GM20000 (cell line): ENCODE data around the gene CACNA1B.
A peak's percentile ranks its signal among the peaks of the same experiment; 100 is the strongest.

ENCODE experiments used
- DNase-seq: peaks from one replicate; pipeline ENCODE4 v3.0.0; 2012; ENCODE audit warnings: low spot score
- TF ChIP-seq, protein P1 (sequence below): IDR thresholded peaks from 2 replicates; pipeline ENCODE4 v1.5.1; 2012; ENCODE audit warnings: mild to moderate bottlenecking, control low read depth; ENCODE audit errors: extremely low read depth, missing control alignments

The CACNA1B gene

DNA sequence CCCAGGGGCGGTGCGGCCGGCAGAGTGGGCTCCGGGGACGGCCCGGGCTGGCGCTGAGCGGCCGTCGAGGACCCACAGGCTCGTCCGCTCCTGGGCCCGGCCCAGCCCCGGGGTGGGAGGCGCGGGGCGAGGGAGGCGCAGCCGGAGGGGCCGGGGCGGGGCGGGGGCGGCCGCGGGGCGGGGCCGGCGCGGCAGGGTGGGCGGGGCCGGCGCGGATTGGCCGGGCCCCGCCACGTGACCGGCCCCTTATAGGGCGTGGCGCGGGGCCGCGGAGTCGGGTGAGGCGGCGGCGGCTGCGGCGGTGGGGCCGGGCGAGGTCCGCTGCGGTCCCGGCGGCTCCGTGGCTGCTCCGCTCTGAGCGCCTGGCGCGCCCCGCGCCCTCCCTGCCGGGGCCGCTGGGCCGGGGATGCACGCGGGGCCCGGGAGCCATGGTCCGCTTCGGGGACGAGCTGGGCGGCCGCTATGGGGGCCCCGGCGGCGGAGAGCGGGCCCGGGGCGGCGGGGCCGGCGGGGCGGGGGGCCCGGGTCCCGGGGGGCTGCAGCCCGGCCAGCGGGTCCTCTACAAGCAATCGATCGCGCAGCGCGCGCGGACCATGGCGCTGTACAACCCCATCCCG is at the start of gene CACNA1B:
TSS of gene CACNA1B (plus strand) at position 277 of the 617 bp plus-strand sequence. CDS start at position 429, 152 bp downstream.
- peak; percentile 49 for DNase-seq

DNA sequence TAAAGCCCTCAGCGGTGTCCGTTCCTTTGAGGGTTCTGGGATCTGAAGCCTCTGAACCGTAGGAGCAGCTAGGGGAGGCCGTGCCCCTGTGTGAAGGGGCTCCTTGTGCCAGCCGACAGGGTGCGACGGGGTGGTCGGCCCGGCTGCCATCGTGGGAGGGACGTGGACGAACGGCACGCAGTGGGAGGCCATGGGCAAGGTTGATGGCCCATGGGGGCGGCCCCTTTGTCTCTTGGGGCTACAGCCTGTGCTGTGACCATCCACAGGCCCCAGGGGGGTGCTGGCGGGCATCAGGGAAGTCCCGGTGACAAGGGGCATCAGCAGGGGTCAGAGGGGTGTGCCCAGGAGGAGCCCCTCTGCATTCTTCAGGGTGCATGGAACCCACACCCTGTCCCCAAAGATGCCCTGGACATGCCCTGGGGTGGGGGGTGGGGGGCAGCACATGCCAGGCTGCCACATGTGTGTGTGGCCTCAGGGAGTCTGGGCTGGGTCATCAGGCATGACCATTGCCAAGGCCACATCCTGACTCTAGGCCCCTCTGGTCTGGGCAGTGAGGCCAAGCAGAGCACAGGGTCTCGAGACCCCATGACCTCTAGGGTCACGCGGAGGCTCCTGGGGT is 49.6 kb upstream of the CACNA1B start:
- TF ChIP-seq, protein P1, sequence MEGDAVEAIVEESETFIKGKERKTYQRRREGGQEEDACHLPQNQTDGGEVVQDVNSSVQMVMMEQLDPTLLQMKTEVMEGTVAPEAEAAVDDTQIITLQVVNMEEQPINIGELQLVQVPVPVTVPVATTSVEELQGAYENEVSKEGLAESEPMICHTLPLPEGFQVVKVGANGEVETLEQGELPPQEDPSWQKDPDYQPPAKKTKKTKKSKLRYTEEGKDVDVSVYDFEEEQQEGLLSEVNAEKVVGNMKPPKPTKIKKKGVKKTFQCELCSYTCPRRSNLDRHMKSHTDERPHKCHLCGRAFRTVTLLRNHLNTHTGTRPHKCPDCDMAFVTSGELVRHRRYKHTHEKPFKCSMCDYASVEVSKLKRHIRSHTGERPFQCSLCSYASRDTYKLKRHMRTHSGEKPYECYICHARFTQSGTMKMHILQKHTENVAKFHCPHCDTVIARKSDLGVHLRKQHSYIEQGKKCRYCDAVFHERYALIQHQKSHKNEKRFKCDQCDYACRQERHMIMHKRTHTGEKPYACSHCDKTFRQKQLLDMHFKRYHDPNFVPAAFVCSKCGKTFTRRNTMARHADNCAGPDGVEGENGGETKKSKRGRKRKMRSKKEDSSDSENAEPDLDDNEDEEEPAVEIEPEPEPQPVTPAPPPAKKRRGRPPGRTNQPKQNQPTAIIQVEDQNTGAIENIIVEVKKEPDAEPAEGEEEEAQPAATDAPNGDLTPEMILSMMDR: no peak
- no peak for DNase-seq

DNA sequence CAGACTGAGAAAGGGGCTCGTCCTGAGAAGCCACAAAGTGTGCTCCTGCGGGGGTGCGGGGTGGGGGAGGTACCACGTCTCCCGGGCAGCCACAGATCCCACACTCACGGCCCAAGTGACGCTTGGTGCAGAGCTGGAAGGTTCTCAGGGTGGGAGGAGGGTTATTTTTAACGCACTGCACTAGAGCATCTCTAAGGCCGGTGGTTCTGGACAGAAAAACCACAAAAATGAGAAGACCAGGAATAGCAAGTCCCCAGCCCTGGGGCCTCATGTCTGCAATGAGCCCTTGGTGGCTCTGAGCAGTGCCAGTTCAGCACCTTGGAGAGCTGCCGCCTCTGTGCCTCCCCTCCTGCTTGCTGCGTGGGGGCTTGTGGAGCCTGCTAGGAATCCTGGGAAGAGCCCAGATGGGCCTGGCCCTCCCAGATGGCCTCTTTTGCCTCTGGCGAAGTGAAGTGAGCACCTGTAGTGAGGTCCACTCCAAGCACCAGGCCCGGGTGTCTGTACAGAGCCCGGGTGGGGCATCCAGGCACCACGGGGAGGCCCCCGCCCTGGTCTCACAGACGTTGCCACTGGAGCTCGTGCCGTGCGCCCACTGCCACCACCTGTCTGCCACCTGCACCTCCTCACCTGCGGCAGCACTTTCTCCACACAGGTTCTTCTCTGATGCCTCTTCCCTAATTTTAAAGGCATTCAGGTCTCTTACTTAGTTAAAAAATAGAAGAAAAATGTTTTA is 48.9 kb upstream of the CACNA1B start:
- DNase-seq: no peak
- TF ChIP-seq, protein P1: no peak

DNA sequence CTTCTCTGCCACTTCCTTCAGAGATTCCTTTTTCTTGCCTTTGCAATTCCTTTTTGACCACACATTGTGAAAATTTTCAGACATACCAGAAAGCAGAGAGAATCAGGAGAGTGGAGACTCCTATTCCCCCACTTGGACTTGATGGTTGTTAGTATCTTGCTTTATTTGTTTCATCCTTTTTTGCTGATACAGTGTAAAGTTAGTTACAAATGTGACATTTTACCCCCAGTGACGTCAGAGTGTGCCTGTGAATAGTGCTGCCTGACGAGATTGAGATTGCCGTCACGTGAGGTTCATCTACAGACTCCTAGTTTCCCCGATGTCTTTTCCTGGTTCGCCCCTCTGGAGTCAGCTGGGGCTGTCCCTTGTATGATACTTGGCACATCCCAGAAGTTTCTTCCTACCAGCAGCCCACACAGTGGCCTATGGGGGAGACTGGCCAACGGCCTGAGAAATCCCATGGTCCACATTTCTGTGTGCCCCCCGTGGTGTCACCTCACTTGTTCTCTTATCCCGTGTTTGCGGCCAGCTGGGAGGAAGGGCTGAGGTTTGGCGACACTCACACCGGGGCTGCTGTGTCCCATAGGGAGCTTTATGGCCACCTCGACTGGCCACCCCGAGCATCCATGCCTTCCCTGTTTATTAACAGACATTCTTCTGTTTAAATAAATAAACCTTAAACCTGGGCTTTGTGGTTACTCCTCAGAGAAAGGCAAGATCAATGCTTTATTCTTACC is 48.2 kb upstream of the CACNA1B start:
- TF ChIP-seq, protein P1: no peak
- no peak for DNase-seq

DNA sequence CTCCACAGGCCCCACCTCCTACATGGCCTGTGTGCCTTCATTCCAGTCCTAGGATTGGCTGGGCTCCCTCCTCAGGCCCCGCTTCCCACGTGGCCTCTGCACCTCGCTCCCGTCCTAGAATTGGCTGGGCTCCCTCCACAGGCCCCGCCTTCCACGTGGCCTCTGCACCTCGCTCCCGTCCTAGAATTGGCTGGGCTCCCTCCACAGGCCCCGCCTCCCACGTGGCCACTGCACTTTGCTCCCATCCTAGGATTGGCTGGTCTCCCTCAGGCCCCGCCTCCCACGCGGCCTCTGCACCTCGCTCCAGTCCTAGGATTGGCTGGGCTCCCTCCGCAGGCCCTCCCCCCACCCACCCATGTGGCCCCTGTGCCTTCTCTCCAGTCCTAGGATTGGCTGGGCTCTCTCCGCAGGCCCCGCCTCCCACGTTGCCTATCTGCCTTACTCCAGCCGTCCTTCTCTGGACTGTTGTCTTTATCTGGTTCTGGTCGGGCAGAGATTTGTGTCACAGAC is 45.3 kb upstream of the CACNA1B start:
- TF ChIP-seq, protein P1: no peak
- no peak for DNase-seq

DNA sequence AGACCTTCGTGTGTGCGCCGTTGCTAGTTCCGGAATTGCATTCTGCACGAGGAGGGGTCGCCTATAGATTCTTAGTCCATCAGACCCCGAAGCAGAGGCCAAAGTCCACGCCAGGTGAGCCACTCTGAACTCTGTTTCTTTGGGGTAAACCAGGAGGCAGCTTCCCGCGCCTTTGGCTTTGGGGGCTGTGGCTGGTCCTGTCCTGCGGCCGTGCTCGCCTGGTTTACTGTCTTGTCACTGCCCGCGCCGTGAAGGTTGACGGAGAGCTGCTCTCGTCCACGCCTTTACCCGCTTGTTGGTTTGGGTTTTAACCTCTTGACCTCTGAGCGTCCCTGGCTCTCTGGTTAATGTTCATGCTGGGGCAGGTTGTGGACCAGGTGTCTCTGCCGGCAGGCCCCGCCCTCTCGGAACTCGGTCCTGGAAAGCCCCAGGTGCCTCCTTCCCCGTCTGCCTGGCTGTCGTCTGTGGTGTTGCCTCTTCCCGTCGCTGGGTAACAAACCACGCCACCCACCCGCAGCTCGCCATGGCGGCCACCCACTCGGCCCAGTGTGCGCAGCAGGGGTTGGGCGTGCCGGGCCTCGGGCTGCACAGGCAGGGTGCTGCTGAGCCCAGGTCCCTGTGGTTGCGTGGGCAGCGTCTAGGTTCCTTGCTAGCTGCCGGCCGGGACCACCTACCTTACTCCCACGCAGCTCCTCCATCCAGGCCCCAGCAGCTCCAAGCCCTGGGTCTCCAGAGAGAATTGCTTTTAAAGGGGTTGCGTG is 44.6 kb upstream of the CACNA1B start:
- TF ChIP-seq, protein P1: no peak
- no peak for DNase-seq
